HAP-1 (cell line): ENCODE measurements around the gene IMMP2L.
"Not testable (repeated sequence)": the region's sequence is repeated elsewhere in the genome, so short reads cannot be mapped to it uniquely, and the experiment has no call there.

ENCODE experiments used
- DNase-seq, 2 experiments: peaks; one replicate each; pipeline ENCODE4 v3.0.0-alpha.2; 2016 to 2020; ENCODE audit warnings: low spot score in 2 of 2
- H3K27me3 ChIP-seq: fragments of 250-450 bp; sonication (Bioruptor Pico); 2 replicates; pipeline ENCODE4 v1.5.1; 2020; ENCODE audit warnings: low read depth, mild to moderate bottlenecking, moderate library complexity
- H3K36me3 ChIP-seq: fragments of 250-450 bp; sonication (Bioruptor Pico); replicated peaks from 2 replicates; pipeline ENCODE4 v1.5.1; 2020; ENCODE audit warnings: mild to moderate bottlenecking
- H3K4me1 ChIP-seq: fragments of 250-450 bp; sonication (Bioruptor Pico); 2 replicates; pipeline ENCODE4 v1.5.1; 2020; ENCODE audit warnings: mild to moderate bottlenecking
- H3K4me3 ChIP-seq: fragments of 250-450 bp; sonication (Bioruptor Pico); 2 replicates; pipeline ENCODE4 v1.5.1; 2020; ENCODE audit warnings: mild to moderate bottlenecking, moderate library complexity
- H3K9me3 ChIP-seq: fragments of 250-450 bp; sonication (Bioruptor Pico); 2 replicates; pipeline ENCODE4 v1.5.1; 2020; ENCODE audit warnings: mild to moderate bottlenecking, moderate library complexity
- in situ Hi-C: fragments of 300-500 bp; cut with MboI; formaldehyde crosslinking; loops from 3 replicates; pipeline ENCODE4 v1.14.3; 2020; ENCODE audit warnings: low sequenced_read_pairs, inconsistent platforms, mixed read lengths

IMMP2L gene

GRCh38 chr7:111561904-111562732 lies at the start of gene IMMP2L:
TSS of gene IMMP2L (minus strand) at chr7:111562492.
- Histone ChIP-seq H3K4me3 (peak within 1 kb of the TSS; percentile 60), H3K9me3 (no peaks in the 10 kb centered on the region), H3K36me3 (peaks cover 9% of the 10 kb centered on the region), H3K27me3 (no peaks in the 10 kb centered on the region), H3K4me1 (peaks cover 11% of the 10 kb centered on the region; the same call in 1 of the 2 replicates)
- in situ Hi-C loops, result no loop called here
- peak; percentile 84 to 92 for DNase-seq

GRCh38 chr7:111609483-111610254 lies 47.4 kb upstream of the IMMP2L start:
- H3K9me3 ChIP-seq, H3K4me1 ChIP-seq, H3K4me3 ChIP-seq, H3K36me3 ChIP-seq, H3K27me3 ChIP-seq, DNase-seq, in situ Hi-C loops: not testable (repeated sequence)

- in situ Hi-C loops, result no loop called here
- Histone ChIP-seq H3K4me1 (no peaks in the 10 kb centered on the region), H3K36me3 (no peaks in the 10 kb centered on the region), H3K4me3 (no peak overlapping the region), H3K9me3 (no peaks in the 10 kb centered on the region), H3K27me3 (no peaks in the 10 kb centered on the region)
- DNase-seq, result no peak
These were observed 45.3 kb upstream of the IMMP2L start for GRCh38 chr7:111607621-111608020.

GRCh38 chr7:111605246-111605645 lies 43.0 kb upstream of the IMMP2L start:
- H3K4me1 ChIP-seq, result no peaks in the 10 kb centered on the region
- no peaks in the 10 kb centered on the region for H3K9me3 ChIP-seq
- H3K36me3 ChIP-seq, result no peaks in the 10 kb centered on the region
- no peaks in the 10 kb centered on the region for H3K27me3 ChIP-seq
- DNase-seq, result no peak
- no peak overlapping the region for H3K4me3 ChIP-seq
- in situ Hi-C loops, result no loop called here

DNA sequence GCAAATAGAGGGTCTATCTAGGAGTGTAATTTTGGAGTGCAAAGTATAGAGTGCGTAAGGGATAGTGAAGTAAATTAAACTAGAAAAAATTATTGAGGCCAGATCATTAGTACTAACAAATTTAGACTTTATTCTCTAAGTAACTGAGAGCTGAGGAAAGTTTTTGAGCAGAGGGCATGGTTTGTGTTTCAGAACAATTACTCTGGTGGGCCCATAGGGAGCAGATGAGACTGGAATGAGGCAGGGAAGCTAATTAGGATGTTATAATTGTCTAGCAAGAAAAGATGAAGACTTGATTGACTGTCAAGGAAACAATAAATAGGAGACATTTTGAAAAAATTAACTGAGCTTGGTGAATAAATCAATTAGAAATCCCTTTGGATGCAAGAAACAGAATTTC lies 37.8 kb upstream of the IMMP2L start:
- in situ Hi-C loops, result no loop called here

DNA sequence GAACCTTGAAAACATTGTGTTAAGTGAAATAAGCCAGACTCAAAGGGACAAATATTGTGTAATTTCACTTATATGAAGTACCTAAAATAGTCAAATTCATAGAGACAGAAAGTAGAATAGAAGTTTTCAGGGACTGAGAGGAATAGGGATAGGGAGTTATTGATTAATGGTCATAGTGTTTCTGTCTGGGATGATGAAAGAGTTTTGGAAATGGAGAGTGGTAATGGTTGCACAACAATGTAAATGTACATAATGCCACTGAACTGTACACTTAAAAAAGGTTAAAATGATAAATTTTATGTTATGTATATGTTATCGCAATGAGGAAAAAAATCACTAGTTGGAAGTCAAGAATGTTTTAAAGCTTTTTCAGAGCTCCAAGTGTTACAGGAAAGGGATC lies 33.5 kb upstream of the IMMP2L start:
- peaks cover 7% of the 10 kb centered on the region; the same call in 1 of the 2 replicates for H3K27me3 ChIP-seq
- DNase-seq, result no peak
- in situ Hi-C loops, result no loop called here
- H3K4me1 ChIP-seq, result no peaks in the 10 kb centered on the region
- no peaks in the 10 kb centered on the region for H3K36me3 ChIP-seq
- no peak overlapping the region for H3K4me3 ChIP-seq
- H3K9me3 ChIP-seq, result no peaks in the 10 kb centered on the region

More for the DNA sequence above, 37.8 kb upstream of the IMMP2L start:
- no peak overlapping the region for H3K4me3 ChIP-seq
- H3K4me1 ChIP-seq, result no peaks in the 10 kb centered on the region
- H3K9me3 ChIP-seq, result no peaks in the 10 kb centered on the region
- no peaks in the 10 kb centered on the region for H3K36me3 ChIP-seq
- no peak for DNase-seq
- no peaks in the 10 kb centered on the region for H3K27me3 ChIP-seq

DNA sequence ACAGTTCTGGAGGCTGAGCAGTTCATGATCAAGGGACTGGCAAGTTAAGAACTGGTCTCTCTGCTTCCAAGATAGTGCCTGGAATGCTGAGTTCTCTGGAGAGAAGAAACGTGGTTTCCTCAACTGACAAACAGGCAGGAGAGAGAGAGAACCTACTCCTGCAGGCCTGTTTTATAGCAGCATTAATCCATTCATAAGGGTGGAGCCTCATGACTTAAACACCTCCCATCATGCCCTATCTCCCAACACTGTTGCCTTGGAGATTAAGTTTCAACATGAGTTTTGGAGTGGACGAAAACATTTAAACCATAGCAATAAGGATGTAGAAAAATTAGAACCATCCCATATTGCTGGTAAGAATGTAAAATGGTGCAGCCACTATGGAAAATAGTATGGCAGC lies 32.3 kb upstream of the IMMP2L start:
- no peak overlapping the region for H3K4me3 ChIP-seq
- H3K9me3 ChIP-seq, result no peaks in the 10 kb centered on the region
- no peaks in the 10 kb centered on the region for H3K4me1 ChIP-seq
- DNase-seq, result no peak
- H3K36me3 ChIP-seq, result no peaks in the 10 kb centered on the region
- in situ Hi-C loops, result no loop called here
- H3K27me3 ChIP-seq, result peaks cover 7% of the 10 kb centered on the region; the same call in 1 of the 2 replicates

GRCh38 chr7:111593343-111593742 lies 31.1 kb upstream of the IMMP2L start:
- no peaks in the 10 kb centered on the region for H3K9me3 ChIP-seq
- no peaks in the 10 kb centered on the region for H3K4me1 ChIP-seq
- DNase-seq, result no peak
- in situ Hi-C loops, result no loop called here
- no peak overlapping the region for H3K4me3 ChIP-seq
- peaks cover 7% of the 10 kb centered on the region; the same call in 1 of the 2 replicates for H3K27me3 ChIP-seq
- H3K36me3 ChIP-seq, result no peaks in the 10 kb centered on the region

GRCh38 chr7:111588065-111588433 lies 25.8 kb upstream of the IMMP2L start:
- H3K9me3 ChIP-seq, result no peaks in the 10 kb centered on the region
- H3K36me3 ChIP-seq, result no peaks in the 10 kb centered on the region
- no peak overlapping the region for H3K4me3 ChIP-seq
- in situ Hi-C loops, result no loop called here
- H3K27me3 ChIP-seq, result peaks cover 7% of the 10 kb centered on the region; the same call in 1 of the 2 replicates
- H3K4me1 ChIP-seq, result no peaks in the 10 kb centered on the region
- no peak for DNase-seq

DNA sequence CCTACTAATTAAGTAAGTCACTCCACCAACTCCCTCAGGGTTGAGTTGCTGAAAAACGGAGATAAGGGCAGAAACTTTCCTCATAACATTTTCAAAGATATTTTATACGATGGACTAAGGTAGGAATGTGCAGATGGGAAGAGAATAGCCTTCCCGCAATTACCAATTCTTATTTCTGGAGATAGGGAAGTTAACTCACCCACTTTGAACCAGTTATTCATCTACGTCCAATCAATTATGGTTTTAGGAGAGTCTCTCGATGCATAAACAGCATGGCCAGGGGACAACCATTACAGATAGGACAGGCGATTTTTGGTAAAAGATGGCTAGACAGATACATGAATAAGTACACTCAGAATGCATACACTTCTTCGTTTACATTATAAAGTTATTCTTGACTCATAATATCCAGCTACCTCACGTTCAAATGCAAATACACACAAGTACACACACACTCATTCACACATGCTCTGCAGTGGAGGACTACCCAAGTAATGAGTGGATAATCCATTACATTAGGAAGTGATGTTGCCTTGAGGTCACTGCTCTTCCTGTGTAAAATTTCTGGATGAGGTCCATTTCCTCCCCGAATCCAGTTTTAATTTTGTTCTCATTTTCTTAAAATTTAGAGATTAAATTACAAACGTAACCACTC lies 25.2 kb upstream of the IMMP2L start:
- in situ Hi-C loops, result no loop called here
- H3K9me3 ChIP-seq, result no peaks in the 10 kb centered on the region
- no peaks in the 10 kb centered on the region for H3K36me3 ChIP-seq
- no peak overlapping the region for H3K4me3 ChIP-seq
- no peaks in the 10 kb centered on the region for H3K4me1 ChIP-seq
- no peak for DNase-seq
- peaks cover 7% of the 10 kb centered on the region; the same call in 1 of the 2 replicates for H3K27me3 ChIP-seq

DNA sequence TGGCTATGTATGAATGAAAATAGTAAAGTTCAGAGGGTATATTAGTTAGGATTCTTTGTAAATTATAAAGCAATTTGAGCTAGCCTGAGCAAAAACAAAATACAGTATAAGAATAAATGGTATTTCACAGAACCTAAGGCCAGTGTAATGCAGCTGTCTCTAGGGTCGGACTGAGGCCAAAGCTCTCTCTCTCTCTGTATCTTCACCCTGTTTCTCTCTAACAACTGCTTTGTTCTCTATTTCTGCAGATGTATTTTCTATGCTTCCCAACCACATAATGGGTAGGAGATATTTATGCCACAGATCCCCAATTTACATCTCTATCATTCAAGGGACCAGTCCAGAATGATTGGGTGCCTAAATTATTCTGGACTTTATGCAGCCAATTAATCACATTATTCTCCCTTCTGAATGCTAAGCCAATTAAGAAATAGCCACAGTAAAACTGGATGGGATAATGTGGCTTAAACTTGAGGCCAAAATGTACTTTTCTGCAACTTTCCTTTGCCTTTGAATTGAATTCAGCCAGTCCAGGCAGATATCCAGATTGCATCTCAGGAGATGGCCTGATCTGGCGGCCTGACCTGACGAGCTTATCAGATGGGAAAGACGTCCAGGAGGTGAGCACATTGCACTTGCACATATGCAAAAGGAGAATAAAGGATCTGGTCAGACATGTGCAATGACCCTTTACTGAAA lies 24.6 kb upstream of the IMMP2L start:
- Histone ChIP-seq H3K27me3 (peaks cover 7% of the 10 kb centered on the region; the same call in 1 of the 2 replicates), H3K9me3 (no peaks in the 10 kb centered on the region), H3K4me3 (no peak overlapping the region), H3K36me3 (no peaks in the 10 kb centered on the region), H3K4me1 (no peaks in the 10 kb centered on the region)
- DNase-seq, result no peak
- in situ Hi-C loops, result no loop called here

- H3K27me3 ChIP-seq, H3K4me1 ChIP-seq, H3K9me3 ChIP-seq, in situ Hi-C loops, H3K36me3 ChIP-seq, H3K4me3 ChIP-seq, DNase-seq: not testable (repeated sequence)
These were observed 19.6 kb upstream of the IMMP2L start for GRCh38 chr7:111581784-111582488.

GRCh38 chr7:111581207-111581606 lies 18.9 kb upstream of the IMMP2L start:
- H3K9me3 ChIP-seq, DNase-seq, H3K4me1 ChIP-seq, H3K36me3 ChIP-seq, H3K27me3 ChIP-seq, H3K4me3 ChIP-seq, in situ Hi-C loops: not testable (repeated sequence)
